ENCODE results near the gene MCL1. TPM values are rescaled to one million over a fixed set of nuclear protein-coding genes. Genes with fewer than 3 reads are reported as not detected.

MCL1 gene
- total RNA-seq, 4 donors from 2014 or later = 212 to 353 (median 317) TPM

DNA sequence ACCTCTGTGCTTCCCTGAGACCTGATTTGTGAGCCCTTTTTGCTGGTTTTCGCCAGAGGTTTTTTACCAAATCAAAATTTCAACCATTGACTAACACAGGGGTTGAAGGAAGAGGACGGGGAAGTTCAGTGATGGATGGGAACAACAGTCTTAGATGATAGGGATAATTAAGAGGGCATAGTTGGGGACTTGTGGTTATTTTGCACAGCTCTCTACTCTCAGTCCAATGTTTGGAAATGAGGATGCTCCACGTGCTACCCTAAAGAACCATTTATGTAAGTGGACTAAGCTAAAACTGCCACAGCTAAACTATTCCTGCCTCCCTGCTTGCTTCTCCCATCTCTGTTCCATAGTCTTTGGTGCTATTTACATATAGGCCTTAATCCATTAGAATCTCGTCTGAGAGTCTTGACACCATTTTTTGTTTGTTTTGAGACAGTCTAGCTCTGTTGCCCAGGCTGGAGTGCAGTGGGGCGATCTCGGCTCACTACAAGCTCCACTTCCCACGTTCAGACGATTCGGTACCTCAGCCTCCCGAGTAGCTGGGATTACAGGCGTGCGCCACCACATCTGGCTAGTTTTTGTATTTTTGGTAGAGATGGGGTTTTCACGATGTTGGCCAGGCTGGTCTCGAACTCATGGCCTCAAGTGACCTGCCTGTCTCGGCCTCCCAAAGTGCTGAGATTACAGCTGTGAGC is 684 bp upstream of the MCL1 start:
- 51 to 62% methylated on average over 6 to 13 of the region's 15 CpGs for WGBS, 2 donors (ENCODE audit: low coverage in 1 of 2)
- Histone ChIP-seq H3K36me3 (peaks cover 0 to 29% of the 10 kb centered on the region in 2 donors), H3K4me3 (peak overlapping the region; percentile 85 to 97), H3K4me1 (peaks cover 0 to 17% (median 7%) of the 10 kb centered on the region in 3 donors), H3K27ac (peak overlapping the region; percentile 94 to 100 (median 100)), H3K9me3 (no peaks in the 10 kb centered on the region), H3K27me3 (no peaks in the 10 kb centered on the region)
- TF ChIP-seq EP300 (IDR thresholded peaks at IDR 0.05) = no peak
- TF ChIP-seq, protein P1, sequence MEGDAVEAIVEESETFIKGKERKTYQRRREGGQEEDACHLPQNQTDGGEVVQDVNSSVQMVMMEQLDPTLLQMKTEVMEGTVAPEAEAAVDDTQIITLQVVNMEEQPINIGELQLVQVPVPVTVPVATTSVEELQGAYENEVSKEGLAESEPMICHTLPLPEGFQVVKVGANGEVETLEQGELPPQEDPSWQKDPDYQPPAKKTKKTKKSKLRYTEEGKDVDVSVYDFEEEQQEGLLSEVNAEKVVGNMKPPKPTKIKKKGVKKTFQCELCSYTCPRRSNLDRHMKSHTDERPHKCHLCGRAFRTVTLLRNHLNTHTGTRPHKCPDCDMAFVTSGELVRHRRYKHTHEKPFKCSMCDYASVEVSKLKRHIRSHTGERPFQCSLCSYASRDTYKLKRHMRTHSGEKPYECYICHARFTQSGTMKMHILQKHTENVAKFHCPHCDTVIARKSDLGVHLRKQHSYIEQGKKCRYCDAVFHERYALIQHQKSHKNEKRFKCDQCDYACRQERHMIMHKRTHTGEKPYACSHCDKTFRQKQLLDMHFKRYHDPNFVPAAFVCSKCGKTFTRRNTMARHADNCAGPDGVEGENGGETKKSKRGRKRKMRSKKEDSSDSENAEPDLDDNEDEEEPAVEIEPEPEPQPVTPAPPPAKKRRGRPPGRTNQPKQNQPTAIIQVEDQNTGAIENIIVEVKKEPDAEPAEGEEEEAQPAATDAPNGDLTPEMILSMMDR (IDR thresholded peaks at IDR 0.05) = no peak
- no peak for TF ChIP-seq POLR2A (IDR thresholded peaks at IDR 0.05)
- TF ChIP-seq POLR2AphosphoS5 (IDR thresholded peaks at IDR 0.05) = no peak
- no peak for ATAC-seq

DNA sequence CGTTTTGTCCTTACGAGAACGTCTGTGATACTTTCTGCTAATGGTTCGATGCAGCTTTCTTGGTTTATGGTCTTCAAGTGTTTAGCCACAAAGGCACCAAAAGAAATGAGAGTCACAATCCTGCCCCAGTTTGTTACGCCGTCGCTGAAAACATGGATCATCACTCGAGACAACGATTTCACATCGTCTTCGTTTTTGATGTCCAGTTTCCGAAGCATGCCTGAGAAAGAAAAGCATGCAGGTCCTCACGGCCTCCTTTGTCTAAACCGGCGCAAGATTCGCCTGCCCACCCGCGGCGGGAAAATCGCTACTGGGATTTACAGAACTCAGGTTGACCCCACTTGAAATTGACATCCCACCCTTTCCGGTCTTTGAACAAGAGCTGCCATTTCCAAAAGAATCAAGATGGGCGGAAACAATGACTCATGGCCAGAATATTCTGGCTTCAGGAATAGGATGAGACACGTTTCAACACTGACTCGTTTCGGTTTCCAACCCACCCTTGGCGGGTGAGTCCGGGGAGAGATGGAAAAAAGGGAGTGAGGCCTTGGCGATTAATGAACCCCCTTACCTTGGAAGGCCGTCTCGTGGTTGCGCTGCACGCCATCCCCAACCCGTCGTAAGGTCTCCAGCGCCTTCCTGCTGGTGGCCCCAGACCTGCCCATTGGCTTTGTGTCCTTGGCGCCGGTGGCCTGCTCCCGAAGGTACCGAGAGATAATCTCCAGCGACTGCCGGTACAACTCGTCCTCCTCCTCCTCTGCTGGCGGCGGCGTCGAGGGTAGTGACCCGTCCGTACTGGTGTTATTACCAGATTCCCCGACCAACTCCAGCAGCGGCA is 919 bp downstream of the MCL1 start:
- peak; percentile 14 for ATAC-seq
- Histone ChIP-seq H3K4me1 (peaks cover 0 to 33% (median 15%) of the 10 kb centered on the region in 3 donors), H3K4me3 (peak overlapping the region; percentile 85 to 97), H3K9me3 (no peaks in the 10 kb centered on the region), H3K27me3 (no peaks in the 10 kb centered on the region), H3K36me3 (peaks cover 0 to 41% of the 10 kb centered on the region in 2 donors), H3K27ac (peak overlapping the region; percentile 87 to 100 (median 100))
- 0% methylated on average over 21 to 26 of the region's 50 CpGs for WGBS, 2 donors (ENCODE audit: low coverage in 1 of 2)
- TF ChIP-seq POLR2A (IDR thresholded peaks at IDR 0.05) (peak; percentile 39 to 42), EP300 (IDR thresholded peaks at IDR 0.05) (no peak), POLR2AphosphoS5 (IDR thresholded peaks at IDR 0.05) (peak; percentile 95)
- TF ChIP-seq, protein P1 (IDR thresholded peaks at IDR 0.05) = no peak

DNA sequence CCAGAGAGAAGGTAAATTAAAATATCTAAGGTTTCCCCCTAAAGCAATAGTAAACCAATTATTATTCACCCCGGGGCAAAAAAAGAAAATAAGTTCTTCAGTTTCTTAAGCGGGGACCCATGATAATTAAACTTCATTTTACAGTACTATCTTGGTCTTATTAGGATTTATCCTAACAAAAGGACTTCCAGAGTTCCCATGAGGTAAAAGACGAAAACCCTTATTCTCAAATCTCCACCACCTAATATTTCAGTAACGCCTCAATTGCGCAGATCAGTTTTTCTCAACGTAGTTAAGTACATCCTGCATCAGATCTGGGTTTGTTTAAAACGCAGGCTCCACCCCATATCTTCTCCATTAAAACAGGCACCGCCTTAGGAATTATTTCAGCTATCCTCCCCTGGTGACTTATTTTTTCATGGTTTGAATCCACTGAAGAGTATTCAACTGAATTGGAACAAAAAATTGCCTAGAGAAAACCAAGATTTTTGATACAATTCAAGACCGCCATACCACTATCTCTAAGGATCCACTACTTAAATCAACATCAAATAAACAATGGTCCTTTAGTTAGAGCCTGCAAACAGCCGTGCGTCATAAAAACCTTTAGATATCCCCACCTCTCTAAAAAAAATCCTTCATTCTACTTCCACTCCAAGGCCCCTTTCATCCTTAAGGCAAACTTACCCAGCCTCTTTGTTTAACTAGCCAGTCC is 1.7 kb downstream of the MCL1 start:
- Histone ChIP-seq H3K9me3 (no peaks in the 10 kb centered on the region), H3K36me3 (peaks cover 0 to 48% of the 10 kb centered on the region in 2 donors), H3K4me1 (peaks cover 5 to 41% (median 23%) of the 10 kb centered on the region in 3 donors), H3K27ac (peak overlapping the region; percentile 87 to 100 (median 100)), H3K4me3 (peak overlapping the region; percentile 85 to 97), H3K27me3 (no peaks in the 10 kb centered on the region)
- TF ChIP-seq EP300 (IDR thresholded peaks at IDR 0.05) = no peak
- peak; percentile 45 for TF ChIP-seq POLR2AphosphoS5 (IDR thresholded peaks at IDR 0.05)
- 0 to 1% methylated on average over 11 of the region's 11 CpGs for WGBS, 2 donors (ENCODE audit: low coverage in 1 of 2)
- ATAC-seq = no peak

DNA sequence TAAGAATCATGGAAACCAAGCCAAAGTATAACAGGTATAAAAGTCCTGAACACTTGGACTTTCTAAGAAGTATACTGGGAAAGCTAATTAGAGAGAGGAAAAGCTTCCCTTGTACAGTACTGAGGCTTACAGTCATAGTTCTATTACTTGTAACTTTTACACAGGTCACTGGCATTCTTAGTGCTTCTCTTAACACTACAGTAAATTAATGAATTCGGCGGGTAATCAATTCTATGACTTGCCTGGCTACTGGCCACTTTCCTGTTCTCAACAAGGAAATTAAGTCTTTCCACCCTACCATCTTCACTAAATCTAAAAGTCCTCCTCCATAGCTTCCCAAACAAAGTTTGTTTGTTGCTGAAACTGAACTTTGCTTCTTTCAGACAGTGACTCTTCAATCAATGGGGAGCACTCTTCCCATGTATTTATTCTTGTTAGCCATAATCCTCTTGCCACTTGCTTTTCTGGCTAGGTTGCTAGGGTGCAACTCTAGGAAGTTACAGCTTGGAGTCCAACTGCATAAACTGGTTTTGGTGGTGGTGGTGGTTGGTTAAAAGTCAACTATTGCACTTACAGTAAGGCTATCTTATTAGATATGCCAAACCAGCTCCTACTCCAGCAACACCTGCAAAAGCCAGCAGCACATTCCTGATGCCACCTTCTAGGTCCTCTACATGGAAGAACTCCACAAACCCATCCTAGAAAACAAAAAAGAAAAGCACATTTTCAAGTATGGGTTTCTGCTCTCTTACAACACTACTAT is 2.4 kb downstream of the MCL1 start:
- H3K4me1 ChIP-seq = peaks cover 10 to 48% (median 28%) of the 10 kb centered on the region in 3 donors
- peaks cover 0 to 56% of the 10 kb centered on the region in 2 donors for H3K36me3 ChIP-seq
- H3K4me3 ChIP-seq = peak overlapping the region; percentile 85 to 97
- no peak for ATAC-seq
- peak overlapping the region; percentile 87 to 100 (median 100) for H3K27ac ChIP-seq
- H3K9me3 ChIP-seq = no peaks in the 10 kb centered on the region
- H3K27me3 ChIP-seq = no peaks in the 10 kb centered on the region
- TF ChIP-seq EP300 (IDR thresholded peaks at IDR 0.05) (no peak), POLR2AphosphoS5 (IDR thresholded peaks at IDR 0.05) (peak; percentile 20)
- 0 to 3% methylated on average over 2 of the region's 2 CpGs for WGBS, 2 donors (ENCODE audit: low coverage in 1 of 2)

DNA sequence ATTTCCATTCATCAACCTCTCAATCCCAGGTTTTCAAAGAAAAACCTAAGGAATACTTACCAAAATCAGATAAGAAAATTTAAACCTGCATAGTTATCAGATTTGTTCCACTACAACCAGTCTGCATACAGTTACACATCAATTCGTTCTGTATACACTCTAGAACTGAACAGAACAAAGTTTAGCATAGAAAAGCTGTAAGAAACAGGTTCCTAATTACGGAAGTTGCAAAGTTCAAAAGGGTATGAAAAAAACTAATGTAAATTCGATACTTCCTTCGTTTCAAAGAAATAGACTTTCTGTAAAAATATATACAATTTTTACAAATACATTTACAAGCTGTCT is 3.1 kb downstream of the MCL1 start:
- no peaks in the 10 kb centered on the region for H3K9me3 ChIP-seq
- peak overlapping the region; percentile 87 to 100 (median 100) for H3K27ac ChIP-seq
- H3K36me3 ChIP-seq = peaks cover 0 to 62% of the 10 kb centered on the region in 2 donors
- no peak for ATAC-seq
- TF ChIP-seq, protein P1 (IDR thresholded peaks at IDR 0.05) = no peak
- TF ChIP-seq POLR2A (IDR thresholded peaks at IDR 0.05) (no peak), POLR2AphosphoS5 (IDR thresholded peaks at IDR 0.05) (no peak), EP300 (IDR thresholded peaks at IDR 0.05) (no peak)
- WGBS, 2 donors (ENCODE audit: low coverage in 1 of 2) = 0% methylated on average over 4 of the region's 4 CpGs
- H3K27me3 ChIP-seq = no peaks in the 10 kb centered on the region
- peaks cover 11 to 55% (median 33%) of the 10 kb centered on the region in 3 donors for H3K4me1 ChIP-seq
- H3K4me3 ChIP-seq = peak overlapping the region; percentile 85 to 97

Measured in gastroesophageal sphincter (tissue), 4 donors.